CD4-positive, alpha-beta T cell treated with Interleukin-10 for 1 hour (primary cell): ENCODE measurements around the gene SLC38A10.
"Not testable (repeated sequence)": the region's sequence is repeated elsewhere in the genome, so short reads cannot be mapped to it uniquely, and the experiment has no call there.

Experiments used
- DNase-seq: peaks from one replicate; pipeline ENCODE4 v3.0.0-alpha.2; 2020

SLC38A10 gene

GRCh38 chr17:81310949-81311550 is 15.9 kb upstream of the SLC38A10 start:
- DNase-seq = no peak

GRCh38 chr17:81309859-81310839 is 15.0 kb upstream of the SLC38A10 start:
- DNase-seq = no peak

- peak; percentile 41 for DNase-seq
Measured at GRCh38 chr17:81309140-81309858, 14.2 kb upstream of the SLC38A10 start.

- not testable (repeated sequence) for DNase-seq
Measured at GRCh38 chr17:81308784-81309139, 13.7 kb upstream of the SLC38A10 start.

- DNase-seq = no peak
Measured at GRCh38 chr17:81307636-81308560, 12.8 kb upstream of the SLC38A10 start.

GRCh38 chr17:81306898-81307510 is 11.9 kb upstream of the SLC38A10 start:
- DNase-seq = no peak

GRCh38 chr17:81306491-81306890 is 11.4 kb upstream of the SLC38A10 start:
- DNase-seq = no peak

- no peak for DNase-seq
Measured at GRCh38 chr17:81305051-81305630, 10.0 kb upstream of the SLC38A10 start.

- DNase-seq = no peak
Measured at GRCh38 chr17:81304196-81305015, 9.3 kb upstream of the SLC38A10 start.

GRCh38 chr17:81303385-81303784 is 8.3 kb upstream of the SLC38A10 start:
- DNase-seq = no peak

- DNase-seq = no peak
Measured at GRCh38 chr17:81302861-81303333, 7.8 kb upstream of the SLC38A10 start.

- no peak for DNase-seq
Measured at GRCh38 chr17:81302324-81302723, 7.2 kb upstream of the SLC38A10 start.

GRCh38 chr17:81301195-81302144 is 6.4 kb upstream of the SLC38A10 start:
- DNase-seq = no peak

- no peak for DNase-seq
Measured at GRCh38 chr17:81300586-81301155, 5.6 kb upstream of the SLC38A10 start.

GRCh38 chr17:81299846-81300585 is 4.9 kb upstream of the SLC38A10 start:
- DNase-seq = no peak

- DNase-seq = no peak
Measured at GRCh38 chr17:81298991-81299738, 4.1 kb upstream of the SLC38A10 start.

GRCh38 chr17:81298325-81298990 is 3.4 kb upstream of the SLC38A10 start:
- no peak for DNase-seq
